NCI-H69 (cell line): ENCODE measurements around the gene ZNF692.
A peak's percentile ranks its signal among the peaks of the same experiment; 100 is the strongest.

Source experiments
- DNase-seq: peaks from one replicate; lab custom pipeline; 2025; lab: John Stamatoyannopoulos, UW

ZNF692 gene

GRCh38 chr1:248881261-248881660 is 22.4 kb upstream of the ZNF692 start:
- DNase-seq: no peak

GRCh38 chr1:248873993-248874533 is 15.2 kb upstream of the ZNF692 start:
- peak; percentile 95 for DNase-seq

GRCh38 chr1:248873409-248873992 is 14.6 kb upstream of the ZNF692 start:
- DNase-seq: peak; percentile 96

- DNase-seq: peak; percentile 88
These were observed 14.0 kb upstream of the ZNF692 start for GRCh38 chr1:248872752-248873408.

- DNase-seq: peak; percentile 20
These were observed 13.0 kb upstream of the ZNF692 start for GRCh38 chr1:248871837-248872401.

- peak; percentile 92 for DNase-seq
These were observed 4.4 kb upstream of the ZNF692 start for GRCh38 chr1:248862998-248863881.

- no peak for DNase-seq
These were observed 3.8 kb upstream of the ZNF692 start for GRCh38 chr1:248862695-248862997.

GRCh38 chr1:248861616-248862015 is 2.7 kb upstream of the ZNF692 start:
- no peak for DNase-seq

GRCh38 chr1:248860007-248860406 is 1.1 kb upstream of the ZNF692 start:
- no peak for DNase-seq

- DNase-seq: peak; percentile 79
These were observed 592 bp downstream of the ZNF692 start for GRCh38 chr1:248858096-248858890.

- DNase-seq: no peak
These were observed 1.2 kb downstream of the ZNF692 start for GRCh38 chr1:248857749-248858095.

- DNase-seq: no peak
These were observed 1.7 kb downstream of the ZNF692 start for GRCh38 chr1:248857201-248857600.

GRCh38 chr1:248856176-248856575 is 2.7 kb downstream of the ZNF692 start:
- no peak for DNase-seq

- no peak for DNase-seq
These were observed 3.3 kb downstream of the ZNF692 start for GRCh38 chr1:248855580-248855979.

GRCh38 chr1:248853663-248854375 is 5.1 kb downstream of the ZNF692 start:
- DNase-seq: no peak

- no peak for DNase-seq
These were observed 6.1 kb downstream of the ZNF692 start for GRCh38 chr1:248852481-248853405.

- no peak for DNase-seq
These were observed 7.5 kb downstream of the ZNF692 start for GRCh38 chr1:248851390-248851789.

- DNase-seq: no peak
These were observed 8.2 kb downstream of the ZNF692 start for GRCh38 chr1:248850536-248851251.

- no peak for DNase-seq
These were observed 8.8 kb downstream of the ZNF692 start for GRCh38 chr1:248850124-248850523.
